K562 (cell line): ENCODE results near the gene RYR3. TPM values are rescaled to one million over a fixed set of nuclear protein-coding genes. Genes with fewer than 3 reads are reported as not detected.

ENCODE experiments used
- ATAC-seq: fragments of 200-7000 bp; cut with Tn5 transposase; 3 replicates; pipeline ENCODE4 v1.9.1; 2020; ENCODE audit warnings: moderate library complexity
- BruUV-seq: library from RNA; stranded (reverse); fragments of 400-500 nt; replicated peaks from 2 replicates; lab custom pipeline; 2021; lab: Mats Ljungman, UMichigan
- CTCF ChIA-PET: fragments of 300-600 bp; formaldehyde crosslinking; extraction: SDS; loops from one replicate; lab custom pipeline; 2021; ENCODE audit warnings: low intra/inter-chr PET ratio; lab: Yijun Ruan, JAX
- POLR2A ChIA-PET: fragments of 300-600, 350-650 bp; sonication (Branson Sonifier 250); formaldehyde crosslinking; extraction: SDS; loops from one replicate; lab custom pipeline; 2021; ENCODE audit warnings: antibody characterized with exemption, inconsistent platforms; lab: Yijun Ruan, JAX
- DNase-seq, 4 experiments: peaks; one replicate each; pipeline versions ENCODE4 v3.0.0 to v3.0.0-alpha.2; 2011 to 2018; ENCODE audit warnings: low spot score in 3 of 4, mixed read lengths in 3 of 4; ENCODE audit errors: extremely low read depth in 1 of 4
- FAIRE-seq: peaks from 2 replicates; lab custom pipeline; 2011; peaks lifted over from hg19 to GRCh38; lab: Jason Lieb, UNC
- H2AFZ ChIP-seq: 2 replicates; pipeline ENCODE4 v1.6.0; 2011; ENCODE audit warnings: low read depth, low read length, control low read depth, inconsistent platforms
- H3K27ac ChIP-seq: fragments of 200-600 bp; 3 replicates; pipeline ENCODE4 v1.8.0; 2011; ENCODE audit warnings: low read depth, mild to moderate bottlenecking, control low read depth, inconsistent platforms, low read length, moderate library complexity, mixed read lengths; ENCODE audit errors: extremely low read depth
- H3K27me3 ChIP-seq, 2 experiments: fragments of 300-600 bp in 1 of 2; 2 replicates in 1 of 2; 3 replicates in 1 of 2; pipeline versions ENCODE4 v1.6.0 to v1.8.0; 2011; ENCODE audit warnings: inconsistent platforms in 2 of 2, low read length in 2 of 2, mild to moderate bottlenecking in 1 of 2, mixed read lengths in 1 of 2, moderate library complexity in 1 of 2; ENCODE audit not compliant: control insufficient read depth in 2 of 2, insufficient read depth in 2 of 2
- H3K36me3 ChIP-seq: fragments of 300-600 bp; 3 replicates; pipeline ENCODE4 v1.8.0; 2011; ENCODE audit warnings: mild to moderate bottlenecking, low read length, inconsistent platforms; ENCODE audit not compliant: control insufficient read depth, insufficient read depth
- H3K4me1 ChIP-seq, 2 experiments: fragments of 200-600 bp in 1 of 2; replicated peaks in 1 of 2; 2 replicates in 1 of 2; 3 replicates in 1 of 2; pipeline versions ENCODE4 v1.5.1 to v1.8.0; 2011; ENCODE audit warnings: inconsistent platforms in 2 of 2, low read length in 2 of 2, mild to moderate bottlenecking in 1 of 2, mixed read lengths in 1 of 2, moderate library complexity in 1 of 2; ENCODE audit not compliant: control insufficient read depth in 2 of 2, insufficient read depth in 2 of 2
- H3K4me2 ChIP-seq: 2 replicates; pipeline ENCODE4 v1.6.1; 2011; ENCODE audit warnings: low read length, control low read depth, inconsistent platforms, mixed read lengths; ENCODE audit not compliant: insufficient read depth
- H3K4me3 ChIP-seq: fragments of 200-600 bp; sonication (generic), shearing (Covaris generic); 2 replicates; pipeline ENCODE4 v1.5.1; 2016; ENCODE audit warnings: control low read depth, inconsistent platforms
- H3K79me2 ChIP-seq: fragments of 200-600 bp; 3 replicates; pipeline ENCODE4 v1.8.0; 2011; ENCODE audit warnings: low read length, inconsistent platforms; ENCODE audit not compliant: control insufficient read depth, insufficient read depth
- H3K9ac ChIP-seq, 2 experiments: 2 replicates each; pipeline versions ENCODE4 v1.6.0 to v1.6.1; 2011; ENCODE audit warnings: low read depth in 2 of 2, low read length in 2 of 2, control low read depth in 1 of 2, inconsistent platforms in 1 of 2, mild to moderate bottlenecking in 1 of 2, mixed read lengths in 1 of 2; ENCODE audit not compliant: insufficient read depth in 1 of 2
- H3K9me1 ChIP-seq: one replicate; pipeline ENCODE4 v1.6.0; 2011; ENCODE audit warnings: inconsistent platforms, mild to moderate bottlenecking, low read length, moderate library complexity; ENCODE audit not compliant: control insufficient read depth, insufficient read depth
- H3K9me3 ChIP-seq: replicated peaks from 2 replicates; pipeline ENCODE4 v1.5.1; 2011; ENCODE audit warnings: low read depth, low read length, inconsistent platforms; ENCODE audit not compliant: control insufficient read depth, insufficient read depth
- H4K20me1 ChIP-seq: replicated peaks from 2 replicates; pipeline ENCODE4 v1.6.1; 2011; ENCODE audit warnings: low read length, inconsistent platforms, mixed read lengths; ENCODE audit not compliant: control insufficient read depth, insufficient read depth
- ATF4 ChIP-seq: fragments of 450-650 bp; formaldehyde crosslinking; IDR thresholded peaks from 2 replicates; pipeline ENCODE4 v1.4.0; 2022; ENCODE audit warnings: mild to moderate bottlenecking, moderate library complexity
- COPS2 ChIP-seq: fragments of 450-650 bp; conservative IDR thresholded peaks from 2 replicates; pipeline ENCODE4 v1.6.1; 2016; ENCODE audit warnings: mild to moderate bottlenecking, moderate library complexity
- ELF4 ChIP-seq: fragments of 450-650 bp; formaldehyde crosslinking; IDR thresholded peaks from 2 replicates; pipeline ENCODE4 v1.4.0; 2022; ENCODE audit warnings: missing genetic modification characterization
- GATAD2A ChIP-seq: fragments of 450-650 bp; IDR thresholded peaks from 2 replicates; pipeline ENCODE4 v1.6.1; 2017
- HNRNPL ChIP-seq: fragments of 200-400 bp; formaldehyde crosslinking; IDR thresholded peaks from 2 replicates; pipeline ENCODE4 v1.6.1; 2017; ENCODE audit warnings: low read depth, mild to moderate bottlenecking, low read length
- MEF2D ChIP-seq: conservative IDR thresholded peaks from 2 replicates; pipeline ENCODE4 v1.6.1; 2016; ENCODE audit warnings: low read depth, missing genetic modification characterization, missing compliant biosample characterization
- PHB2 ChIP-seq: fragments of 450-650 bp; IDR thresholded peaks from 2 replicates; pipeline ENCODE4 v1.6.1; 2017; ENCODE audit warnings: low read depth
- RAD51 ChIP-seq: fragments of 450-650 bp; IDR thresholded peaks from 2 replicates; pipeline ENCODE4 v1.7.1; 2016; ENCODE audit warnings: low read depth, mild to moderate bottlenecking, borderline replicate concordance
- SREBF2 ChIP-seq: sonication (generic); formaldehyde crosslinking; IDR thresholded peaks from 2 replicates; pipeline ENCODE4 v1.4.0; 2020; ENCODE audit warnings: mild to moderate bottlenecking, missing genetic modification reagents
- ZBTB49 ChIP-seq: sonication (generic); formaldehyde crosslinking; IDR thresholded peaks from 2 replicates; pipeline ENCODE4 v1.8.0; 2022; ENCODE audit warnings: missing genetic modification reagents, mild to moderate bottlenecking, borderline replicate concordance
- ZNF282 ChIP-seq: sonication (generic); formaldehyde crosslinking; IDR thresholded peaks from 2 replicates; pipeline ENCODE4 v1.8.1; 2023; ENCODE audit warnings: missing genetic modification reagents
- ZNF408 ChIP-seq: fragments of 250-450 bp; sonication (Bioruptor Pico); IDR thresholded peaks from 2 replicates; pipeline ENCODE4 v1.4.0; 2020; ENCODE audit warnings: low read depth, mild to moderate bottlenecking, moderate library complexity
- ZNF785 ChIP-seq: fragments of 250-450 bp; sonication (Bioruptor Pico); IDR thresholded peaks from 2 replicates; pipeline ENCODE4 v1.4.0; 2020; ENCODE audit warnings: mild to moderate bottlenecking
- WGBS: fragments of 100-300 bp; shearing (Covaris generic); methylation state at CpG from one replicate; pipeline ENCODE4 v1.1.6; 2016; ENCODE audit warnings: low coverage, mixed read lengths; ENCODE audit not compliant: insufficient coverage; ENCODE audit errors: missing lambda C conversion rate; 5-methylcytosine and 5-hydroxymethylcytosine counted together
- in situ Hi-C: fragments of 300-500 bp; cut with MboI; formaldehyde crosslinking; loops from 4 replicates; pipeline ENCODE4 v1.15.0; 2018; ENCODE audit warnings: inconsistent platforms, mixed read lengths
- intact Hi-C: fragments of 100-400 bp; cut with micrococcal nuclease; formaldehyde crosslinking; loops from 2 replicates; pipeline ENCODE4 v1.14.2; 2022
- polyA plus RNA-seq, 8 experiments: library from polyadenylated mRNA; depleted of rRNA in 4 of 8; stranded (reverse) in 5 of 8; unstranded in 3 of 8; fragments of >200 nt; fragmentation: Nextera tagmentation in 2 of 8; fragmentation: Illumina TruSeq in 1 of 8; extraction: Ambion mirVana in 2 of 8; extraction: Trizol in 1 of 8; gene quantifications; 2 replicates each; pipeline versions ENCODE4 v1.2.1 to v1.2.3, GENCODE V29; 2011 to 2014; ENCODE audit warnings: inconsistent platforms in 1 of 8, missing spikeins in 1 of 8
- total RNA-seq, 7 experiments: library from RNA; depleted of rRNA in 6 of 7; stranded (reverse); fragments of >200 nt in 6 of 7; fragmentation: Illumina TruSeq in 2 of 7; extraction: Trizol in 2 of 7; gene quantifications; 2 replicates each; pipeline versions ENCODE4 v1.2.1 to v1.2.3, GENCODE V29; 2011 to 2021; ENCODE audit warnings: low replicate concordance in 1 of 7
- TF ChIP-seq, protein P1 (sequence below): sonication (generic); formaldehyde crosslinking; IDR thresholded peaks from 2 replicates; pipeline ENCODE4 v1.9.0; 2022; ENCODE audit warnings: mild to moderate bottlenecking, missing genetic modification reagents
- TF ChIP-seq, protein P2 (sequence below): fragments of 450-650 bp; IDR thresholded peaks from 2 replicates; pipeline ENCODE4 v1.6.1; 2017; ENCODE audit warnings: antibody characterized with exemption
- TF ChIP-seq, protein P3 (sequence below): conservative IDR thresholded peaks from 2 replicates; pipeline ENCODE4 v1.6.1; 2011; ENCODE audit warnings: low read depth, mild to moderate bottlenecking, low read length; ENCODE audit not compliant: control insufficient read depth

RYR3 gene
- total and polyA plus RNA-seq, 9 of the 15 experiments (the other 6 are each of a cell fraction or from before 2014, with no cell fraction given), result 0.04 TPM; not detected in 8

GRCh38 chr15:33808720-33809457 lies 498.1 kb downstream of the RYR3 start:
- no peak for FAIRE-seq
- H3K27ac ChIP-seq, result no peak overlapping the region
- no peaks in the 10 kb centered on the region for H3K9me3 ChIP-seq
- H3K79me2 ChIP-seq, result no peaks in the 10 kb centered on the region
- H3K4me3 ChIP-seq, result no peak overlapping the region
- H3K27me3 ChIP-seq, result peaks cover 10 to 28% of the 10 kb centered on the region in 2 experiments; a peak in 4 of 5 replicates
- DNase-seq, result no peak
- ChIA-PET CTCF (no interaction called here), POLR2A (no interaction called here)
- BruUV-seq, result no TSS peak
- H2AFZ ChIP-seq, result no peak overlapping the region
- no peaks in the 10 kb centered on the region for H3K4me1 ChIP-seq
- peak; percentile 55; the same call in 2 of the 3 replicates for ATAC-seq
- WGBS, result 1% methylated on average over 10 of the region's 10 CpGs
- no peak overlapping the region for H3K9ac ChIP-seq
- in situ Hi-C loops, result no loop called here
- intact Hi-C loops, result no loop called here
- H3K4me2 ChIP-seq, result no peak overlapping the region
- no peaks in the 10 kb centered on the region for H3K36me3 ChIP-seq
- H4K20me1 ChIP-seq, result no peaks in the 10 kb centered on the region; the same call in 1 of the 2 replicates
- no peaks in the 10 kb centered on the region for H3K9me1 ChIP-seq
- TF ChIP-seq ZNF408 (CRISPR knock-in tag) (no peak), COPS2 (no peak), PHB2 (no peak), SREBF2 (no peak), ATF4 (CRISPR knock-in tag) (peak; percentile 84), HNRNPL (no peak), MEF2D (tag) (no peak), ZNF785 (no peak), ZBTB49 (no peak), ZNF282 (CRISPR knock-in tag) (no peak), GATAD2A (no peak), ELF4 (no peak), RAD51 (no peak)
- TF ChIP-seq, protein P1, sequence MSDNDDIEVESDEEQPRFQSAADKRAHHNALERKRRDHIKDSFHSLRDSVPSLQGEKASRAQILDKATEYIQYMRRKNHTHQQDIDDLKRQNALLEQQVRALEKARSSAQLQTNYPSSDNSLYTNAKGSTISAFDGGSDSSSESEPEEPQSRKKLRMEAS (CRISPR knock-in tag), result no peak
- TF ChIP-seq, protein P2, sequence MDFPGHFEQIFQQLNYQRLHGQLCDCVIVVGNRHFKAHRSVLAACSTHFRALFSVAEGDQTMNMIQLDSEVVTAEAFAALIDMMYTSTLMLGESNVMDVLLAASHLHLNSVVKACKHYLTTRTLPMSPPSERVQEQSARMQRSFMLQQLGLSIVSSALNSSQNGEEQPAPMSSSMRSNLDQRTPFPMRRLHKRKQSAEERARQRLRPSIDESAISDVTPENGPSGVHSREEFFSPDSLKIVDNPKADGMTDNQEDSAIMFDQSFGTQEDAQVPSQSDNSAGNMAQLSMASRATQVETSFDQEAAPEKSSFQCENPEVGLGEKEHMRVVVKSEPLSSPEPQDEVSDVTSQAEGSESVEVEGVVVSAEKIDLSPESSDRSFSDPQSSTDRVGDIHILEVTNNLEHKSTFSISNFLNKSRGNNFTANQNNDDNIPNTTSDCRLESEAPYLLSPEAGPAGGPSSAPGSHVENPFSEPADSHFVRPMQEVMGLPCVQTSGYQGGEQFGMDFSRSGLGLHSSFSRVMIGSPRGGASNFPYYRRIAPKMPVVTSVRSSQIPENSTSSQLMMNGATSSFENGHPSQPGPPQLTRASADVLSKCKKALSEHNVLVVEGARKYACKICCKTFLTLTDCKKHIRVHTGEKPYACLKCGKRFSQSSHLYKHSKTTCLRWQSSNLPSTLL, result no peak
- TF ChIP-seq, protein P3, sequence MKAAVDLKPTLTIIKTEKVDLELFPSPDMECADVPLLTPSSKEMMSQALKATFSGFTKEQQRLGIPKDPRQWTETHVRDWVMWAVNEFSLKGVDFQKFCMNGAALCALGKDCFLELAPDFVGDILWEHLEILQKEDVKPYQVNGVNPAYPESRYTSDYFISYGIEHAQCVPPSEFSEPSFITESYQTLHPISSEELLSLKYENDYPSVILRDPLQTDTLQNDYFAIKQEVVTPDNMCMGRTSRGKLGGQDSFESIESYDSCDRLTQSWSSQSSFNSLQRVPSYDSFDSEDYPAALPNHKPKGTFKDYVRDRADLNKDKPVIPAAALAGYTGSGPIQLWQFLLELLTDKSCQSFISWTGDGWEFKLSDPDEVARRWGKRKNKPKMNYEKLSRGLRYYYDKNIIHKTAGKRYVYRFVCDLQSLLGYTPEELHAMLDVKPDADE, result no peak
